Bone marrow (tissue), 2 donors: ENCODE data around the gene CXCL17.
A peak's percentile ranks its signal among the peaks of the same experiment; 100 is the strongest.

ENCODE experiments used
- DNase-seq, 2 donors: peaks; one replicate each; lab custom pipeline; 2025; lab: John Stamatoyannopoulos, UW

Gene CXCL17

GRCh38 chr19:42397263-42398166 is 45.2 kb downstream of the CXCL17 start:
- DNase-seq: peak in 1 of 2 donors; percentile 17

DNA sequence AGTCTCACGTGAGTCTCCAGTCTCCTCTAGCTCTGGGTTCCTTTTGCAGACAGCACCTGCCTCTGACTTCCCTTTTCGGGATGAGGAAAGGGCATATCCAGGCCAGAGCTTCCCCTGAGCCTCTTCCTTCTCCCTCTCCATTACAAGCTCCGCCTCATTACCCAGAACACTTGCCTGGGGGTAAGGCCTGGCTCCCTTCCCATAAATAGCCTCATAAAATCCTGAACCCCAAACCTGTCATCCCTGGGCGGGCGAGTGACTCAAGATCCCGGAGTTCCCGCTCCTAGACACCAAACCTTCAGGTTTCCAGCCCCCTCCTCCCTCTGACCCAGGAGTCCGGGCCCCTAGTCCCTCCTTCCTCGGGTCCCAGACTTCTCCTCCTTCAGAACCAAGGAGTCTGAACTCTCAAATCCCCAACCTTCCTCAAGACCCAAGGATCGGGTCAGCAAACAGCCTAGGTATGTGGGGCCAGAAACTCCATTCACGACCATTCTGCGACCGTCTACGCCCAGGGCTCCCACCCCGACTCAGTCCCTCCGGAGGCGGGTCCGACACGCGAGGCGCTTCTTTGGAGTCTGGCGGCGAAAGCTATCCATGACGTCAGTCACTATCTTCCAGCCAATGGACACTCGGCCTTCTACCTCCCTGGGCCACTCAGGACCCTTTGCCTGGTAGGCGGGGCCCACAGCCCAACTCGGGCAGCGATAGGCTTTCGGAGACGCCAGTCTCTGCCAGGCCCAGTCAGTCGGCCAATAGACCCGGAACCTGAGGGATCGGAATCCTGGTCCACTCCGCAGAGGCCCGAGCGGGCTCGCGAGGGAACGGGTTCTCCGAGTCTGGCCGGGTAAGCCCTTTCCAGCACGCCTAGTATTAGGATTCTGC is 46.1 kb downstream of the CXCL17 start:
- peak; percentile 82 to 92 for DNase-seq

DNA sequence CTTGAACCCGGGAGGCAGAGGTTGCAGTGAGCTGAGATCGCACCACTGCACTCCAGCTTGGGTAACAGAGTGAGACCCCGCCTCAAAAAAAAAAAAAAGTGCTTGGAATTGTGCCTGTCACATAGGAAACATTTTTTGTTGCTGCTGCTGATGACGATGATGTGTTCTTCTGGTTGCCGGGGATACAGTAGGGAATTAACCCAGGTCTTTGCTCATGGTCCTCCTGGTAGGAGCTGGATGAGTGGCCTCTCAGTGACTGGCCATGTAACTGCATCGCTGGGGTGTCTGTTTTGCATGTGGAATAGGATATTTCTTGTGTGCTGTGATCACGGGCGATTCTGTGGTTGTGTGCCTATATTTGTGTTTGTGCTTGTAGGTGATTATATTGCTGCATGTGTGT is 48.0 kb downstream of the CXCL17 start:
- no peak for DNase-seq

DNA sequence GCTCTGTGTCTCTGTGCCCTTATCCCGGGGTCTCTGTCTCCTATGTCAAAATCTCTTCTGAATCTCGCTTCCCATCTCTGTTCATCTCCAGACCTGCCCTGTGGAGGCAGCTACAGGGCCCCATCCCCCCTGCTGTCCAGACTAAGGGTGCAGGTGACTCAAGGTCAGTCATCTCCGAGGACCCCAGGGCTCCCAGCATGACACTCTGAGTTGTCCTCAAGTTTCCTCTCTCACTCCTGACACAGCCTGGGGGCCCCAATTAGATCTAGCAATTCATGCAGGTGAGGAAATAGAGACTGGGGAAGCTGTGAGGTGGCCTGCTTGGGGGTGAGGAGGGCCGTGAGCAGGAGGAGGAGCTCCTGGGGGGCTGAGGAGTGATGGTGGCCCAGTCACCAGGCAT is 50.6 kb downstream of the CXCL17 start:
- DNase-seq: no peak

- no peak for DNase-seq
Measured at GRCh38 chr19:42389899-42390298, 52.8 kb downstream of the CXCL17 start, which contains the start of gene CNFN. TSS of gene CNFN (minus strand) at chr19:42390297. CDS start at chr19:42389037, 1,260 bp downstream.

DNA sequence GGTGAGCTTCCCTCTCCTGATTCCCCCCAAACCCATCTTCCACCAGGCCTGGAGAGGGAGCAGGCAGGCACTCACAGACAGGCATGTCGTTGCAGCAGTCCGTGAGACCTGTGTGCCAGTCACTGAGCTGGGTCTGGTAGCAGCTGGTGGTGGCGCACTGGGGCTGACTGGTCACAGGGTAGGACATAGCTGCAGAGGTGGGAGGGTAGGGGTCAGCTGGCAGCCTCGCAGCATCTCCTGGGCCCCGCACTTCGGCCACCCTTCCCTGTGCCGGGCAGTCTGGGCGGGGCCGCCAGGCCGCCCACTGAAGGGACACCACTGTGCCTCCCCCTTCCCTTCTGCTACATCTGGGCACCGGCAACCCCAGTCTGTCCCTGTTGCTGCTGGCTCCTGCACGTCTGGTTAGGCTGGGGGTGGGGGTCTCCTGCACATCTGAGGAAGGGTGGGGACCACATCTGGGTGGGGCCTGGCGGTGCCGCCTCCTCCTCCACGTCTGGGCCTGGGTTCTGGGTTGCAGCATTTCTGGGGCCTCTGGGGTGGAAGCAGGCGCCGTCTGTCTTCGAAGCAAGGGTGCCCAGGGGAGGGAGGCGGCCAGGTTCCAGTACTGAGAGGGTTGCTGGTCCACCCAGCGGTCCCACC is 53.8 kb downstream of the CXCL17 start:
- DNase-seq: no peak

DNA sequence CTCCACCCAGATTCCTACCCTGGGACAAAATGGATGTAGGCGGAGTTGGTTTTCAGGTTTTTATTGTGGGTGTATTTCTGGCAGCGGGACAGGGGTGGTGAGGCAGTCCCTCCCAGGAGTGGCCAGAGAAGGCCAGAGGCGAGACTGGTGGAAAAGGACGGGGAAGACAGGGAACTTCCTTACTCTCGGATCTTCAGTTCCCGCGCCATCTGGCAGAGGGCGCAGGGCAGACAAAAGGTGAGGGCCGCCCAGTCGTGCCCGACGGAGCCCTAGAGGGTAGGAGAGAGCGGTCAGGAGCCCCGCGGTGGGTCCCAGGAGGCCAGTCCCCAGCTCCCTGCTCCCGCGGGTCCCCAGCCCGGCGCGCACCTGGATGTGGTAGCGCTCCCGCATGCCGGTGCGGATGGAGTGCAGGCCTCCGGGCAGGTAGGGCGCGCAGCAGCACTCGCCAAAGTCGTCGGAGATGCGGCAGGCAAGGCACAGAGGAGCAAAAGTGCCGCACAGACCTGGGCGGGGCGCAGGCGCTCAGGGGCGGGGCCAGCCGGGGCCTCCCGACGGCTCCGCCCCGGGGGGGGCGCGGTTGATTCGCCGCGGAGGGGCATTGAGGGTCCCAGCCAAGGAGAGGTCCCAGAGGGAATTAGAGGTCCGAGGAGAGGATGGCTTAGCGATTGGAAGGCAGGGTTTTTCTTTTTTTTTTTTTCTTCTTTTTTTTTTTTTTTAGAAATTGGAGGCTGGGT is 55.6 kb downstream of the CXCL17 start:
- peak; percentile 29 to 58 for DNase-seq

DNA sequence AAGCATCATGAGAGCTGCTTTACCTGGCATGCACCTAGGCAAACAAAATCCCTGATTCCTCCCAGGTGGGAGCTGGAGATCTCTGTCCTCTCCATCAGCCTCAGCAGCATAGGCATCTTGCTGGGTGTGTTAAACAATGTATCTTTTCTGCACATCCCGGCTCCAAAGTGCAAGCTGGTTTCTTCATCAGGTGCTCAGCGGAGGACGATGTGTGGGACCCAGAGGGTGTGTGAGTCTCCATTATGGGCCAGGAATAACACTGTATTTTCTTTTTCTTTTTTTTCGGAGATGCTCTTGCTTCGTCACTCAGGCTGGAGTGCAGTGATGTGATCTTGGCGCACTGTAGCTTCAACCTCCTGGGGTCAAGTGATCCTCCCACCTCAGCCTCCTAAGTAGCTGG is 62.6 kb downstream of the CXCL17 start:
- DNase-seq: no peak
